ENCODE results near the gene CCDC83.

Gene CCDC83

GRCh38 chr11:85828640-85828978, 26.6 kb upstream of the CCDC83 start:
- TF ChIP-seq REST (IDR thresholded peaks at IDR 0.05; ENCODE audit: insufficient read depth in 1 of 2, low read depth in 2 of 2, low read length in 2 of 2) (no peak), SIN3A (IDR thresholded peaks at IDR 0.05; ENCODE audit: borderline replicate concordance, insufficient read depth, low read length) (no peak), FOXP2 (optimal IDR thresholded peaks at IDR 0.05; ENCODE audit: borderline replicate concordance, extremely low read depth, extremely low read length, insufficient read depth) (no peak), TAF1 (IDR thresholded peaks at IDR 0.05; ENCODE audit: borderline replicate concordance, insufficient read depth, low read length) (no peak), POLR2AphosphoS5 (IDR thresholded peaks at IDR 0.05; ENCODE audit: low read depth, low read length) (no peak)

- TF ChIP-seq REST (IDR thresholded peaks at IDR 0.05; ENCODE audit: insufficient read depth in 1 of 2, low read depth in 2 of 2, low read length in 2 of 2): no peak
- TF ChIP-seq POLR2AphosphoS5 (IDR thresholded peaks at IDR 0.05; ENCODE audit: low read depth, low read length): no peak
- TF ChIP-seq SIN3A (IDR thresholded peaks at IDR 0.05; ENCODE audit: borderline replicate concordance, insufficient read depth, low read length): no peak
- TF ChIP-seq FOXP2 (optimal IDR thresholded peaks at IDR 0.05; ENCODE audit: borderline replicate concordance, extremely low read depth, extremely low read length, insufficient read depth): no peak
- no peak for TF ChIP-seq TAF1 (IDR thresholded peaks at IDR 0.05; ENCODE audit: borderline replicate concordance, insufficient read depth, low read length)
Observed at GRCh38 chr11:85829172-85829571, 26.0 kb upstream of the CCDC83 start.

GRCh38 chr11:85831050-85831449, 24.1 kb upstream of the CCDC83 start:
- TF ChIP-seq TAF1 (IDR thresholded peaks at IDR 0.05; ENCODE audit: borderline replicate concordance, insufficient read depth, low read length): no peak
- TF ChIP-seq FOXP2 (optimal IDR thresholded peaks at IDR 0.05; ENCODE audit: borderline replicate concordance, extremely low read depth, extremely low read length, insufficient read depth): no peak
- no peak for TF ChIP-seq REST (IDR thresholded peaks at IDR 0.05; ENCODE audit: insufficient read depth in 1 of 2, low read depth in 2 of 2, low read length in 2 of 2)
- no peak for TF ChIP-seq POLR2AphosphoS5 (IDR thresholded peaks at IDR 0.05; ENCODE audit: low read depth, low read length)
- no peak for TF ChIP-seq SIN3A (IDR thresholded peaks at IDR 0.05; ENCODE audit: borderline replicate concordance, insufficient read depth, low read length)

GRCh38 chr11:85835263-85835662, 19.9 kb upstream of the CCDC83 start:
- TF ChIP-seq POLR2AphosphoS5 (IDR thresholded peaks at IDR 0.05; ENCODE audit: low read depth, low read length): no peak
- TF ChIP-seq TAF1 (IDR thresholded peaks at IDR 0.05; ENCODE audit: borderline replicate concordance, insufficient read depth, low read length): no peak
- TF ChIP-seq SIN3A (IDR thresholded peaks at IDR 0.05; ENCODE audit: borderline replicate concordance, insufficient read depth, low read length): no peak
- no peak for TF ChIP-seq REST (IDR thresholded peaks at IDR 0.05; ENCODE audit: insufficient read depth in 1 of 2, low read depth in 2 of 2, low read length in 2 of 2)
- no peak for TF ChIP-seq FOXP2 (optimal IDR thresholded peaks at IDR 0.05; ENCODE audit: borderline replicate concordance, extremely low read depth, extremely low read length, insufficient read depth)

GRCh38 chr11:85835729-85836128, 19.5 kb upstream of the CCDC83 start:
- TF ChIP-seq SIN3A (IDR thresholded peaks at IDR 0.05; ENCODE audit: borderline replicate concordance, insufficient read depth, low read length) (no peak), POLR2AphosphoS5 (IDR thresholded peaks at IDR 0.05; ENCODE audit: low read depth, low read length) (no peak), TAF1 (IDR thresholded peaks at IDR 0.05; ENCODE audit: borderline replicate concordance, insufficient read depth, low read length) (no peak), FOXP2 (optimal IDR thresholded peaks at IDR 0.05; ENCODE audit: borderline replicate concordance, extremely low read depth, extremely low read length, insufficient read depth) (no peak), REST (IDR thresholded peaks at IDR 0.05; ENCODE audit: insufficient read depth in 1 of 2, low read depth in 2 of 2, low read length in 2 of 2) (no peak)
